HG03439 (cell line): Measurements from ENCODE around the gene C5.
"Not testable (repeated sequence)": the region's sequence is repeated elsewhere in the genome, so short reads cannot be mapped to it uniquely, and the experiment has no call there.

Experiments
- ATAC-seq: cut with Tn5 transposase; IDR thresholded peaks from one replicate; pipeline ENCODE4 v1.9.1; 2021; ENCODE audit warnings: mild to moderate bottlenecking, moderate library complexity; ENCODE audit not compliant: unreplicated experiment

Gene C5

GRCh38 chr9:121053544-121053943, 3.5 kb upstream of the C5 start:
- ATAC-seq: no peak

- no peak for ATAC-seq
Measured at GRCh38 chr9:121048618-121049017, 1.5 kb downstream of the C5 start.

- no peak for ATAC-seq
Measured at GRCh38 chr9:121048175-121048574, 1.9 kb downstream of the C5 start.

- ATAC-seq: no peak
Measured at GRCh38 chr9:121038804-121039203, 11.3 kb downstream of the C5 start.

- no peak for ATAC-seq
Measured at GRCh38 chr9:121038362-121038761, 11.7 kb downstream of the C5 start.

- ATAC-seq: not testable (repeated sequence)
Measured at GRCh38 chr9:121035717-121036116, 14.4 kb downstream of the C5 start.

- no peak for ATAC-seq
Measured at GRCh38 chr9:121034529-121034928, 15.5 kb downstream of the C5 start.

GRCh38 chr9:121029469-121029868, 20.6 kb downstream of the C5 start:
- no peak for ATAC-seq

- ATAC-seq: not testable (repeated sequence)
Measured at GRCh38 chr9:121028285-121028684, 21.8 kb downstream of the C5 start.

- ATAC-seq: no peak
Measured at GRCh38 chr9:121026768-121027167, 23.3 kb downstream of the C5 start.

GRCh38 chr9:121026260-121026691, 23.8 kb downstream of the C5 start:
- no peak for ATAC-seq

- no peak for ATAC-seq
Measured at GRCh38 chr9:121024237-121024636, 25.8 kb downstream of the C5 start.

- ATAC-seq: no peak
Measured at GRCh38 chr9:121023064-121023463, 27.0 kb downstream of the C5 start.

- ATAC-seq: no peak
Measured at GRCh38 chr9:121021301-121021700, 28.8 kb downstream of the C5 start.

- no peak for ATAC-seq
Measured at GRCh38 chr9:121019273-121019672, 30.8 kb downstream of the C5 start.

GRCh38 chr9:121013911-121014310, 36.2 kb downstream of the C5 start:
- no peak for ATAC-seq

GRCh38 chr9:121009650-121010049, 40.4 kb downstream of the C5 start:
- ATAC-seq: no peak

GRCh38 chr9:120999317-120999716, 50.8 kb downstream of the C5 start:
- no peak for ATAC-seq

GRCh38 chr9:120998111-120998510, 52.0 kb downstream of the C5 start:
- ATAC-seq: no peak

GRCh38 chr9:120997502-120997901, 52.6 kb downstream of the C5 start:
- ATAC-seq: no peak

- ATAC-seq: no peak
Measured at GRCh38 chr9:120996409-120996808, 53.7 kb downstream of the C5 start.

- ATAC-seq: no peak
Measured at GRCh38 chr9:120989065-120989464, 61.0 kb downstream of the C5 start.

- no peak for ATAC-seq
Measured at GRCh38 chr9:120985819-120986222, 64.3 kb downstream of the C5 start.
